Kidney epithelial cell (primary cell): Measurements from ENCODE around the gene FASTK. TPM values are rescaled to one million over a fixed set of nuclear protein-coding genes. Genes with fewer than 3 reads are reported as not detected.

Source experiments
- DNase-seq: peaks from one replicate; pipeline ENCODE4 v3.0.0-alpha.2; 2010; ENCODE audit warnings: low read depth
- H3K27me3 ChIP-seq: 2 replicates; pipeline ENCODE4 v1.6.0; 2011; ENCODE audit warnings: low read length; ENCODE audit not compliant: control insufficient read depth, insufficient read depth
- H3K36me3 ChIP-seq: 2 replicates; pipeline ENCODE4 v1.5.1; 2011; ENCODE audit warnings: low read length; ENCODE audit not compliant: control insufficient read depth, insufficient read depth
- H3K4me3 ChIP-seq: 2 replicates; pipeline ENCODE4 v1.5.1; 2011; ENCODE audit warnings: low read depth, mild to moderate bottlenecking, control low read depth, low read length
- total RNA-seq: library from RNA; depleted of rRNA; stranded (reverse); fragments of >200 nt; gene quantifications from 2 replicates; pipeline ENCODE4 v1.2.3, GENCODE V29; 2015
- TF ChIP-seq, protein P1 (sequence below): IDR thresholded peaks from 2 replicates; pipeline ENCODE4 v1.5.1; 2011; ENCODE audit warnings: mild to moderate bottlenecking, moderate library complexity, low read length, control low read depth, inconsistent platforms; ENCODE audit not compliant: insufficient read depth, poor library complexity, severe bottlenecking

Gene FASTK
- total RNA-seq, 1 donor from 2014 or later, result 71.7 TPM

- no peak overlapping the region for H3K4me3 ChIP-seq
- H3K36me3 ChIP-seq, result peaks cover 4% of the 10 kb centered on the region
Observed at GRCh38 chr7:151069841-151070573, 10.6 kb downstream of the FASTK start.

GRCh38 chr7:151068069-151068773 lies 12.4 kb downstream of the FASTK start:
- DNase-seq, result no peak
- TF ChIP-seq, protein P1, sequence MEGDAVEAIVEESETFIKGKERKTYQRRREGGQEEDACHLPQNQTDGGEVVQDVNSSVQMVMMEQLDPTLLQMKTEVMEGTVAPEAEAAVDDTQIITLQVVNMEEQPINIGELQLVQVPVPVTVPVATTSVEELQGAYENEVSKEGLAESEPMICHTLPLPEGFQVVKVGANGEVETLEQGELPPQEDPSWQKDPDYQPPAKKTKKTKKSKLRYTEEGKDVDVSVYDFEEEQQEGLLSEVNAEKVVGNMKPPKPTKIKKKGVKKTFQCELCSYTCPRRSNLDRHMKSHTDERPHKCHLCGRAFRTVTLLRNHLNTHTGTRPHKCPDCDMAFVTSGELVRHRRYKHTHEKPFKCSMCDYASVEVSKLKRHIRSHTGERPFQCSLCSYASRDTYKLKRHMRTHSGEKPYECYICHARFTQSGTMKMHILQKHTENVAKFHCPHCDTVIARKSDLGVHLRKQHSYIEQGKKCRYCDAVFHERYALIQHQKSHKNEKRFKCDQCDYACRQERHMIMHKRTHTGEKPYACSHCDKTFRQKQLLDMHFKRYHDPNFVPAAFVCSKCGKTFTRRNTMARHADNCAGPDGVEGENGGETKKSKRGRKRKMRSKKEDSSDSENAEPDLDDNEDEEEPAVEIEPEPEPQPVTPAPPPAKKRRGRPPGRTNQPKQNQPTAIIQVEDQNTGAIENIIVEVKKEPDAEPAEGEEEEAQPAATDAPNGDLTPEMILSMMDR, result no peak
- Histone ChIP-seq H3K27me3 (no peaks in the 10 kb centered on the region), H3K4me3 (no peak overlapping the region), H3K36me3 (peaks cover 4% of the 10 kb centered on the region)

More at GRCh38 chr7:151069841-151070573, 10.6 kb downstream of the FASTK start:
- no peaks in the 10 kb centered on the region for H3K27me3 ChIP-seq
- DNase-seq, result no peak
- TF ChIP-seq, protein P1, result no peak

DNA sequence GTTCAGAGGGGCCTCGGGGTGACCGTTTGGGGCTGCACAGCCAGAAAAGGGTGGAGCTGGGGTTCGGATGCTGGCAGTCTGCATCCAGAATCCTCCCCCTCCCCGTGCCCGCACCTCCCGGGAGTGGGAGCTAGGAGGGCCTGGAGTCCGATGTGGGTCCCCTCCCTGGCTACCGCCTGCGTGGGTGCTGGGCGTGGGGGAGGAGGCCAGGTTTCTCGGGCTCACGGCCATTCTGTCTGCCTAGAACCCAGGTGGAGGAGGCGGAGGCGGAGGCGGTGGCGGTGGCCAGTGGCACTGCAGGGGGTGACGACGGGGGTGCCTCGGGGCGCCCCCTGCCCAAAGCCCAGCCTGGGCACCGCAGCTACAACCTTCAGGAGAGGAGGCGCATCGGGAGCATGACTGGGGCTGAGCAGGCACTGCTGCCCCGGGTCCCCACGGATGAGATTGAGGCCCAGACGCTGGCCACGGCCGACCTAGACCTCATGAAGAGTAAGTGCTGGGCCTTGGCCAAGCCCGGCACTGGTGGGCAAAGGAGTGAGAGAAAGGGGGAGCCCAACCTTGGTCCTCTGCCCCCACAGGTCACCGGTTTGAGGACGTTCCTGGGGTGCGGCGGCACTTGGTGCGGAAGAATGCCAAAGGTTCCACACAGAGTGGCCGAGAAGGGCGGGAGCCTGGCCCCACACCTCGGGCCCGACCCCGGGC lies 14.2 kb downstream of the FASTK start:
- H3K36me3 ChIP-seq, result peaks cover 4% of the 10 kb centered on the region
- TF ChIP-seq, protein P1, result no peak
- no peaks in the 10 kb centered on the region for H3K27me3 ChIP-seq
- no peak for DNase-seq
- no peak overlapping the region for H3K4me3 ChIP-seq

DNA sequence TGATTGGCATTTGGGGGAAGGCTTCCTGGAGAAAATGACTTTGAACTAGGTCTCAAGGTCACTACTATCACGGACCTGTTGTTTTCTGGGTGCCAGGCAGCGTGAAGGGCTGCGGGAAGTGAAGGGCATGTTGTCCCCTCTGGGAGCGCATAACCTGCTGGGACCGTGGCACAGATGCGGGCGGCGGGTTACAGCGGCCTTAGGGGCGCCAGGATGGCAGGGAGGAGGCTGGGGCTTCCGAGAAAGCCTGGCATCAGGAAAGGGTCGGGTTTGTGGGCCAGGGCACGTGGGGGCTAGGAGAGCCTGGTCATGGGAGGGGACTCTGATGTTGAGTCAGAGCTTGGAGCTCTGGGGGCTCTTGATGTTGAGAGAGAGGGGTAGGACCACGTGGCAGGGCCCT lies 15.1 kb downstream of the FASTK start:
- TF ChIP-seq, protein P1, result no peak
- no peak for DNase-seq
- Histone ChIP-seq H3K27me3 (no peaks in the 10 kb centered on the region), H3K36me3 (peaks cover 4% of the 10 kb centered on the region), H3K4me3 (no peak overlapping the region)

DNA sequence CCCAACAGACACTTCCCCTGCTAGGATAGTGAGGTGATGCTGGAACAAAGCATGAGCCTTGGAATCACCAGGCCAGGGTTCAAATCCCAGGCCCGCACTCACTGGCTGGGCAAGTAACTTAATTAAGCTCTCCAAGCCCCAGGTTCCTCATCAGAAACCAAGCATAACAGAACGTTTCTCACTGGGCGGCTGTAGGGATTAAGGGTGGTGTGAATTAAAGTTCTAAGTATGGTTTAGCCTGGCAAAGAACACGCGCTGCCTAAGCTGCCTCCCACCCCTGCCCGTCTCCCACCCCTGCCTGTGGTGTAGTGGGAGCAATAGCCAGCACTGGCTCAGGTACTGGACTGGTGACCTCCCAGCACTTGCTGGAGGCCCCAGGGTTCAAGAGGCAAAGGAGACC lies 15.6 kb downstream of the FASTK start:
- TF ChIP-seq, protein P1, result no peak
- Histone ChIP-seq H3K36me3 (peaks cover 4% of the 10 kb centered on the region), H3K4me3 (no peak overlapping the region), H3K27me3 (no peaks in the 10 kb centered on the region)
- DNase-seq, result no peak
